Suprapubic skin (tissue), 4 donors: ENCODE measurements around the gene IFT20. TPM values are rescaled to one million over a fixed set of nuclear protein-coding genes. Genes with fewer than 3 reads are reported as not detected.

Experiments used
- DNase-seq, 2 donors: peaks; one replicate each; pipeline ENCODE4 v3.0.0-alpha.2; 2019; ENCODE audit warnings: low spot score in 2 of 2
- H3K27ac ChIP-seq: fragments of 200-600 bp; sonication (generic); one replicate; pipeline ENCODE4 v1.5.1; 2019
- H3K27me3 ChIP-seq: fragments of 200-600 bp; sonication (generic); one replicate; pipeline ENCODE4 v1.5.1; 2019
- H3K36me3 ChIP-seq: fragments of 200-600 bp; sonication (generic); one replicate; pipeline ENCODE4 v1.5.1; 2019
- H3K4me1 ChIP-seq: fragments of 200-600 bp; sonication (generic); one replicate; pipeline ENCODE4 v1.5.1; 2019
- H3K4me3 ChIP-seq: fragments of 200-600 bp; sonication (generic); one replicate; pipeline ENCODE4 v1.5.1; 2019; ENCODE audit warnings: mild to moderate bottlenecking
- H3K9me3 ChIP-seq: fragments of 200-600 bp; sonication (generic); one replicate; pipeline ENCODE4 v1.5.1; 2019
- CTCF ChIP-seq, 2 donors: fragments of 200-600 bp in 1 of 2; fragments of 450-650 bp in 1 of 2; sonication (generic) in 1 of 2; IDR thresholded peaks; one replicate each; pipeline ENCODE4 v1.5.1; 2016 to 2019; ENCODE audit warnings: antibody characterized with exemption in 2 of 2, mild to moderate bottlenecking in 1 of 2, moderate library complexity in 1 of 2
- EP300 ChIP-seq: sonication (generic); formaldehyde crosslinking; IDR thresholded peaks from one replicate; pipeline ENCODE4 v1.6.1; 2017; ENCODE audit warnings: antibody characterized with exemption
- POLR2A ChIP-seq, 2 donors: fragments of 450-650 bp; IDR thresholded peaks; one replicate each; pipeline ENCODE4 v1.6.1; 2017; ENCODE audit warnings: antibody characterized with exemption in 2 of 2, mild to moderate bottlenecking in 2 of 2, moderate library complexity in 2 of 2
- POLR2AphosphoS5 ChIP-seq, 3 donors: sonication (generic); formaldehyde crosslinking; IDR thresholded peaks; one replicate each; pipeline ENCODE4 v1.6.1; 2017; ENCODE audit warnings: antibody characterized with exemption in 3 of 3
- WGBS: methylation state at CpG from one replicate; pipeline ENCODE4 v1.1.5; 2018; 5-methylcytosine and 5-hydroxymethylcytosine counted together
- total RNA-seq, 4 donors: library from RNA; depleted of rRNA; stranded (reverse); fragments of >200 nt; gene quantifications; one replicate each; pipeline ENCODE4 v1.1.0, GENCODE V29; 2016

IFT20 gene
- total RNA-seq, 4 donors from 2014 or later = 31.5 to 52.1 (median 32.9) TPM

DNA sequence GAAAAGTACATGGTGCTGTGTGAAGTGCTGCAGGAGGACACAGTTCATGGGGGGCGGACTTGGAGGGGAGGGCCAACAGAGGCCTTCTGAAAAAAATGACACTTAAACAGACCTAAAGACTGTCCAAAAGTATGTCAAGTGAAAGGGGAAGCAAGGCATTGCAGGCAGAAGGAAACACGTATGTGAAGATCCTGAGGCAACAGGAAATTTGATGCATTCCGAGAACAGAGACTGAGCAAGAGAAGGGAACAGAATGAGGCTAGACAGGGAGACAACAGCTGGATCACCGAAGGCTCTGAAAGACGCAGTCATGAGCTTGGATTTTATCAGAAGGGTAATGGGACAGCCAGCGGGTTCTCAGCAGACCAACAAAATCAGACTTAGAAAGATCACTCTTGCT is 1.1 kb downstream of the IFT20 start:
- peak overlapping the region; percentile 87 for H3K4me3 ChIP-seq
- H3K27ac ChIP-seq = no peak overlapping the region
- DNase-seq = no peak
- WGBS = 51% methylated on average over 6 of the region's 6 CpGs
- H3K36me3 ChIP-seq = peaks cover 21% of the 10 kb centered on the region
- TF ChIP-seq POLR2AphosphoS5 (IDR thresholded peaks at IDR 0.05) (no peak), CTCF (IDR thresholded peaks at IDR 0.05) (no peak), EP300 (no peak), POLR2A (IDR thresholded peaks at IDR 0.05) (no peak)
- no peaks in the 10 kb centered on the region for H3K9me3 ChIP-seq
- peaks cover 50% of the 10 kb centered on the region for H3K4me1 ChIP-seq
- no peaks in the 10 kb centered on the region for H3K27me3 ChIP-seq

- Histone ChIP-seq H3K27me3 (no peaks in the 10 kb centered on the region), H3K4me3 (no peak overlapping the region), H3K27ac (no peak overlapping the region), H3K4me1 (peaks cover 45% of the 10 kb centered on the region), H3K9me3 (no peaks in the 10 kb centered on the region), H3K36me3 (peaks cover 30% of the 10 kb centered on the region)
- WGBS = 82% methylated on average over 1 of the region's 1 CpG
- TF ChIP-seq POLR2A (IDR thresholded peaks at IDR 0.05) = no peak
- no peak for TF ChIP-seq EP300
- TF ChIP-seq CTCF (IDR thresholded peaks at IDR 0.05) = no peak
- TF ChIP-seq POLR2AphosphoS5 (IDR thresholded peaks at IDR 0.05) = no peak
- DNase-seq = no peak
These were observed 2.1 kb downstream of the IFT20 start for GRCh38 chr17:28333083-28333746.

DNA sequence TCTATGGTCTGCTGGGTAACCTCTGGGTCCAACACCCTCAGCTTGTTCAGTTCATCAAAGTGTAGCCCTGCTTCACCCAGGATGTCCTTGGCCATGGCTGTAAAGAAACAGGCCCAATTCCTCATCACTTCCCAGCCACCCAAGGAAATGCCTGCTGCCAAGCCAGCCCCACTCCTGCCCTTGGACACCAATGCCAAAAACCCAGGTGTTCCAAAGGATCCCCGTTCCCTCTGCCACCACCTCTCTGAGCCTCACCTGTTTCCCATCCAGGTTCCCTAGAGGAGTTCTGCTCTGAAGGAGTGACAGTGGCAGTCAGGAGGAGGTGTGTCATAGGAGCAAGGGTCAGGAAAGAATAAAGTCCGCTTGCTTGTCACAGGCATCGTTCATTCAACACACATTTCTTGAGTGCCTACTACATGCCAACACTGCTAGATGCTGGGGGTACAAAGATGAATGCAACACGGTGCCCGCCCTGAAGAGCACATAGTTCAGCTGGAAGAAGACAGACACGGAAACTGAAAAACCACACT is 3.3 kb downstream of the IFT20 start:
- DNase-seq = no peak
- Histone ChIP-seq H3K36me3 (peaks cover 38% of the 10 kb centered on the region), H3K27ac (no peak overlapping the region), H3K27me3 (no peaks in the 10 kb centered on the region), H3K9me3 (no peaks in the 10 kb centered on the region), H3K4me1 (peaks cover 32% of the 10 kb centered on the region), H3K4me3 (no peak overlapping the region)
- TF ChIP-seq POLR2A (IDR thresholded peaks at IDR 0.05) = no peak
- no peak for TF ChIP-seq CTCF (IDR thresholded peaks at IDR 0.05)
- 84% methylated on average over 6 of the region's 6 CpGs for WGBS

GRCh38 chr17:28330671-28331070 is 4.6 kb downstream of the IFT20 start:
- H3K9me3 ChIP-seq = no peaks in the 10 kb centered on the region
- H3K4me3 ChIP-seq = no peak overlapping the region
- DNase-seq = no peak
- no CpG with 5 or more reads among the region's 5 CpGs for WGBS
- H3K27ac ChIP-seq = no peak overlapping the region
- no peak for TF ChIP-seq EP300
- no peak for TF ChIP-seq CTCF (IDR thresholded peaks at IDR 0.05)
- no peak for TF ChIP-seq POLR2A (IDR thresholded peaks at IDR 0.05)
- TF ChIP-seq POLR2AphosphoS5 (IDR thresholded peaks at IDR 0.05) = no peak
- H3K36me3 ChIP-seq = peaks cover 38% of the 10 kb centered on the region
- no peaks in the 10 kb centered on the region for H3K27me3 ChIP-seq
- peaks cover 24% of the 10 kb centered on the region for H3K4me1 ChIP-seq

- DNase-seq = no peak
- H3K4me1 ChIP-seq = peaks cover 7% of the 10 kb centered on the region
- WGBS = 76% methylated on average over 4 of the region's 4 CpGs
- no peak overlapping the region for H3K4me3 ChIP-seq
- H3K27ac ChIP-seq = no peak overlapping the region
- peaks cover 38% of the 10 kb centered on the region for H3K36me3 ChIP-seq
- no peak for TF ChIP-seq CTCF (IDR thresholded peaks at IDR 0.05)
- TF ChIP-seq EP300 = no peak
- TF ChIP-seq POLR2AphosphoS5 (IDR thresholded peaks at IDR 0.05) = no peak
- TF ChIP-seq POLR2A (IDR thresholded peaks at IDR 0.05) = no peak
- H3K27me3 ChIP-seq = no peaks in the 10 kb centered on the region
- H3K9me3 ChIP-seq = no peaks in the 10 kb centered on the region
These were observed 6.9 kb downstream of the IFT20 start for GRCh38 chr17:28328325-28328724.
